GM12865 (cell line): ENCODE data around the gene IGSF9B.

Source experiments
- DNase-seq: peaks from one replicate; pipeline ENCODE4 v3.0.0; 2010; ENCODE audit warnings: low read depth
- H3K4me3 ChIP-seq: 2 replicates; pipeline ENCODE4 v1.5.1; 2011; ENCODE audit warnings: mild to moderate bottlenecking, low read depth, low read length, control low read depth
- CTCF ChIP-seq: IDR thresholded peaks from 2 replicates; pipeline ENCODE4 v1.5.1; 2011; ENCODE audit warnings: low read length, control low read depth, low read depth, inconsistent platforms; ENCODE audit not compliant: insufficient read depth; ENCODE audit errors: missing control alignments

IGSF9B gene

GRCh38 chr11:133966921-133967598 lies 10.3 kb upstream of the IGSF9B start:
- no peak for DNase-seq
- peak; percentile 15 for TF ChIP-seq CTCF
- no peak overlapping the region for H3K4me3 ChIP-seq

GRCh38 chr11:133966172-133966651 lies 9.4 kb upstream of the IGSF9B start:
- DNase-seq, result no peak
- no peak for TF ChIP-seq CTCF
- no peak overlapping the region for H3K4me3 ChIP-seq

- DNase-seq, result no peak
- TF ChIP-seq CTCF, result no peak
- H3K4me3 ChIP-seq, result no peak overlapping the region
Measured at GRCh38 chr11:133965031-133965601, 8.3 kb upstream of the IGSF9B start.

GRCh38 chr11:133964356-133964755 lies 7.6 kb upstream of the IGSF9B start:
- no peak for DNase-seq
- no peak for TF ChIP-seq CTCF
- H3K4me3 ChIP-seq, result no peak overlapping the region

- DNase-seq, result no peak
- H3K4me3 ChIP-seq, result no peak overlapping the region
- no peak for TF ChIP-seq CTCF
Measured at GRCh38 chr11:133961890-133962289, 5.1 kb upstream of the IGSF9B start.

GRCh38 chr11:133957900-133958299 lies 1.1 kb upstream of the IGSF9B start:
- no peak overlapping the region for H3K4me3 ChIP-seq
- TF ChIP-seq CTCF, result no peak
- no peak for DNase-seq
